Heart right ventricle (tissue), 16 donors: ENCODE measurements around the gene TPCN1. TPM values are rescaled to one million over a fixed set of nuclear protein-coding genes. Genes with fewer than 3 reads are reported as not detected.
A peak's percentile ranks its signal among the peaks of the same experiment; 100 is the strongest.

Source experiments
- ATAC-seq, 8 donors: fragments of 200-7000 bp; cut with Tn5 transposase; one replicate each; pipeline ENCODE4 v1.9.1; 2020; ENCODE audit warnings: mild to moderate bottlenecking in 8 of 8, moderate library complexity in 8 of 8, moderate number of reproducible peaks in 1 of 8
- DNase-seq, 2 donors: peaks; one replicate each; pipeline ENCODE4 v3.0.0-alpha.2; 2020
- H3K27ac ChIP-seq, 10 donors: fragments of 200-600 bp; sonication (generic) in 2 of 10; one replicate each; pipeline versions ENCODE4 v1.5.0 to v1.8.0; 2020 to 2022; ENCODE audit warnings: mild to moderate bottlenecking in 3 of 10
- H3K27me3 ChIP-seq, 7 donors: fragments of 200-600 bp; one replicate each; pipeline ENCODE4 v1.8.0; 2021 to 2022; ENCODE audit warnings: mild to moderate bottlenecking in 2 of 7
- H3K36me3 ChIP-seq, 9 donors: fragments of 200-600 bp; sonication (generic) in 1 of 9; one replicate each; pipeline versions ENCODE4 v1.5.0 to v1.8.0; 2020 to 2022; ENCODE audit warnings: mild to moderate bottlenecking in 2 of 9
- H3K4me1 ChIP-seq, 9 donors: fragments of 200-600 bp; sonication (generic) in 1 of 9; one replicate each; pipeline versions ENCODE4 v1.5.0 to v1.8.0; 2020 to 2022; ENCODE audit warnings: mild to moderate bottlenecking in 4 of 9
- H3K4me3 ChIP-seq, 10 donors: fragments of 200-600 bp; sonication (generic) in 2 of 10; one replicate each; pipeline versions ENCODE4 v1.5.0 to v1.8.0; 2020 to 2022; ENCODE audit warnings: mild to moderate bottlenecking in 7 of 10, moderate library complexity in 2 of 10
- H3K9me3 ChIP-seq, 11 donors: fragments of 200-600 bp in 10 of 11; sonication (generic) in 2 of 11; one replicate each; pipeline versions ENCODE4 v1.5.0 to v1.8.0; 2013 to 2022; ENCODE audit warnings: mild to moderate bottlenecking in 2 of 11, control low read depth in 1 of 11, moderate library complexity in 1 of 11
- CTCF ChIP-seq, 9 donors: fragments of 200-600 bp; sonication (generic) in 2 of 9; IDR thresholded peaks; one replicate each; pipeline versions ENCODE4 v1.5.0 to v1.8.0; 2021 to 2022; ENCODE audit warnings: antibody characterized with exemption in 9 of 9, mild to moderate bottlenecking in 5 of 9, moderate library complexity in 1 of 9
- WGBS, 2 donors: extraction: QIAGEN DNeasy Blood & Tissue Kit; methylation state at CpG; one replicate each; pipeline ENCODE4 v1.1.7; 2013; ENCODE audit warnings: inconsistent platforms in 1 of 2; 5-methylcytosine and 5-hydroxymethylcytosine counted together
- intact Hi-C, 10 donors: fragments of 100-400 bp; cut with DNase I; formaldehyde crosslinking; loops; one replicate each; pipeline versions ENCODE4 v1.11.1 to v1.14.2; 2022
- polyA plus RNA-seq, 2 donors: library from polyadenylated mRNA; stranded (reverse); fragments of 200-250 nt; gene quantifications; one replicate each; pipeline ENCODE4 v1.2.3, GENCODE V29; 2013
- total RNA-seq, 10 donors: library from RNA; stranded (reverse); fragmentation: NEBNext Ultra II Directional in 3 of 10; extraction: Animal tissue kit (Norgen Biotek cat#: 25700) in 3 of 10; gene quantifications; one replicate each; pipeline versions ENCODE4 v1.2.1 to v1.2.4, GENCODE V29; 2021 to 2023
- donor health status: Arrhythmogenic right ventricular cardiomyopathy.
- donor health status: ischemic (EF 13 %, LVEDD 7.1; RV severe dilation, severe dysfunction).
- donor health status: healthy with polysubstance abuse.
- donor health status: DM: no; HTN: yes; CAD: no.
- donor health status: DM: no; HTN: no; CAD: no.
- donor health status: ischemic (EF 25% LVEDD 6.9; RV normal size, moderate dysfunction).
- donor health status: ischemic (EF 25% LVEDD 5.7; RV mildly dilated, moderate dysfunction).
- donor health status: healthy.
- donor health status: DM: yes; HTN: yes; CAD: no.
- donor health status: Ischemic cardiomyopathy.
- donor health status: ischemic (EF 35%, LVEDD 5.7; RV mildly dilated, moderate dysfunction).
- donor health status: nonischemic (EF 11% LVEDD 7.7; RV severe dilation, severe dysfunction).
- donor health status: DM: yes; HTN: yes; CAD: no.
- donor health status: PGD.
- donor health status: ischemic (EF 29% LVEDD 5.4; RV normal size, mild dysfunction).
- donor health status: nonischemic (EF 23%, LVEDD 6.1; RV moderate dilation, normal function).

The TPCN1 gene
- total and polyA plus RNA-seq, 12 donors: 16.4 to 163 (median 127) TPM

GRCh38 chr12:113263431-113263963, 42.2 kb downstream of the TPCN1 start:
- Histone ChIP-seq H3K4me3 (no peak overlapping the region), H3K4me1 (peaks cover 15 to 52% (median 45%) of the 10 kb centered on the region in 9 donors), H3K36me3 (peaks cover 0 to 78% (median 29%) of the 10 kb centered on the region in 9 donors), H3K9me3 (no peaks in the 10 kb centered on the region), H3K27me3 (no peaks in the 10 kb centered on the region), H3K27ac (peak overlapping the region in 5 of 10 donors; percentile 3 to 59 (median 30))
- ATAC-seq (no peak), DNase-seq (no peak)
- no peak for TF ChIP-seq CTCF (IDR thresholded peaks at IDR 0.05)
- intact Hi-C loops: loop anchor here in 1 of 10 donors (5.0 kb wide), 1 partner anchor 41 kb away; the partner anchor contains the start of gene TPCN1
- 93 to 96% methylated on average over 9 of the region's 9 CpGs for WGBS, 2 donors

- H3K27me3 ChIP-seq: no peaks in the 10 kb centered on the region
- H3K4me1 ChIP-seq: peaks cover 2 to 40% (median 26%) of the 10 kb centered on the region in 9 donors
- H3K27ac ChIP-seq: no peak overlapping the region
- no peak overlapping the region for H3K4me3 ChIP-seq
- no peak for DNase-seq
- WGBS, 2 donors: 94 to 96% methylated on average over 23 of the region's 23 CpGs
- H3K9me3 ChIP-seq: no peaks in the 10 kb centered on the region
- ATAC-seq: no peak
- intact Hi-C loops: no loop called here
- TF ChIP-seq CTCF (IDR thresholded peaks at IDR 0.05): no peak
- peaks cover 0 to 99% (median 33%) of the 10 kb centered on the region in 9 donors for H3K36me3 ChIP-seq
Observed at GRCh38 chr12:113266106-113266895, 45.0 kb downstream of the TPCN1 start.

GRCh38 chr12:113267621-113268020, 46.4 kb downstream of the TPCN1 start:
- Histone ChIP-seq H3K4me3 (no peak overlapping the region), H3K27ac (peak overlapping the region in 2 of 10 donors; percentile 84 to 92), H3K36me3 (peaks cover 0 to 98% (median 33%) of the 10 kb centered on the region in 9 donors), H3K4me1 (peaks cover 5 to 41% (median 26%) of the 10 kb centered on the region in 9 donors), H3K27me3 (no peaks in the 10 kb centered on the region), H3K9me3 (no peaks in the 10 kb centered on the region)
- ATAC-seq: no peak
- 97% methylated on average over 7 of the region's 7 CpGs for WGBS, 2 donors
- intact Hi-C loops: no loop called here
- no peak for TF ChIP-seq CTCF (IDR thresholded peaks at IDR 0.05)
- no peak for DNase-seq

- no peak for ATAC-seq
- no peak for TF ChIP-seq CTCF (IDR thresholded peaks at IDR 0.05)
- H3K4me1 ChIP-seq: peaks cover 10 to 41% (median 26%) of the 10 kb centered on the region in 9 donors
- H3K27ac ChIP-seq: peak overlapping the region in 5 of 10 donors; percentile 6 to 92 (median 74)
- no peak for DNase-seq
- H3K4me3 ChIP-seq: no peak overlapping the region
- no peaks in the 10 kb centered on the region for H3K9me3 ChIP-seq
- WGBS, 2 donors: 95 to 97% methylated on average over 12 of the region's 12 CpGs
- no peaks in the 10 kb centered on the region for H3K27me3 ChIP-seq
- intact Hi-C loops: no loop called here
- H3K36me3 ChIP-seq: peaks cover 0 to 99% (median 35%) of the 10 kb centered on the region in 9 donors
Observed at GRCh38 chr12:113268136-113268535, 46.9 kb downstream of the TPCN1 start.
